MM.1S (cell line): ENCODE results near the gene ATPAF2.

Experiments used
- DNase-seq: peaks from one replicate; pipeline ENCODE4 v3.0.0-alpha.2; 2015
- H2AFZ ChIP-seq: fragments of 300-600 bp; sonication (generic); 2 replicates; pipeline ENCODE4 v1.6.0; 2016; ENCODE audit warnings: antibody characterized with exemption, low read length
- H3F3A ChIP-seq: fragments of 300-600 bp; sonication (generic); 2 replicates; pipeline ENCODE4 v1.6.1; 2016; ENCODE audit warnings: mild to moderate bottlenecking, antibody characterized with exemption, low read length, moderate library complexity, mixed read lengths; ENCODE audit not compliant: insufficient read depth
- H3K27ac ChIP-seq: fragments of 300-600 bp; sonication (generic); 2 replicates; pipeline ENCODE4 v1.5.1; 2016; ENCODE audit warnings: mild to moderate bottlenecking, low read length
- H3K27me3 ChIP-seq: fragments of 300-600 bp; sonication (generic); replicated peaks from 2 replicates; pipeline ENCODE4 v1.6.0; 2016; ENCODE audit warnings: low read length; ENCODE audit not compliant: insufficient read depth
- H3K36me3 ChIP-seq: fragments of 300-600 bp; sonication (generic); replicated peaks from 2 replicates; pipeline ENCODE4 v1.6.1; 2016; ENCODE audit warnings: mild to moderate bottlenecking, low read length, mixed read lengths; ENCODE audit not compliant: insufficient read depth
- H3K4me1 ChIP-seq: fragments of 300-600 bp; sonication (generic); 2 replicates; pipeline ENCODE4 v1.6.1; 2016; ENCODE audit warnings: low read length, mixed read lengths
- H3K4me2 ChIP-seq: fragments of 300-600 bp; sonication (generic); 2 replicates; pipeline ENCODE4 v1.6.0; 2016; ENCODE audit warnings: low read depth, low read length
- H3K4me3 ChIP-seq: fragments of 300-600 bp; sonication (generic); 2 replicates; pipeline ENCODE4 v1.5.1; 2016; ENCODE audit warnings: low read length, mixed read lengths
- H3K79me2 ChIP-seq: fragments of 300-600 bp; sonication (generic); 2 replicates; pipeline ENCODE4 v1.6.1; 2016; ENCODE audit warnings: mixed run types, low read length, mixed read lengths
- H3K9ac ChIP-seq: fragments of 300-600 bp; sonication (generic); 2 replicates; pipeline ENCODE4 v1.6.1; 2016; ENCODE audit warnings: low read length, mixed read lengths
- H3K9me2 ChIP-seq: fragments of 300-600 bp; sonication (generic); replicated peaks from 2 replicates; pipeline ENCODE4 v1.6.1; 2016; ENCODE audit warnings: mild to moderate bottlenecking, low read length, mixed read lengths; ENCODE audit not compliant: insufficient read depth
- H3K9me3 ChIP-seq: fragments of 300-600 bp; sonication (generic); replicated peaks from 2 replicates; pipeline ENCODE4 v1.6.1; 2016; ENCODE audit warnings: mild to moderate bottlenecking, low read length, mixed read lengths; ENCODE audit not compliant: insufficient read depth
- H4K20me1 ChIP-seq: fragments of 300-600 bp; sonication (generic); 2 replicates; pipeline ENCODE4 v1.6.1; 2016; ENCODE audit warnings: mild to moderate bottlenecking, low read length, moderate library complexity, mixed read lengths; ENCODE audit not compliant: insufficient read depth
- CTCF ChIP-seq: fragments of 300-600 bp; sonication (generic); IDR thresholded peaks from 2 replicates; pipeline ENCODE4 v1.5.1; 2016; ENCODE audit warnings: antibody characterized with exemption, low read length, mixed read lengths
- EZH2 ChIP-seq: fragments of 300-600 bp; sonication (generic); optimal IDR thresholded peaks from 2 replicates; pipeline ENCODE3; 2017; ENCODE audit warnings: low read depth, mild to moderate bottlenecking, antibody characterized with exemption, low read length, mixed read lengths
- EZH2phosphoT487 ChIP-seq: fragments of 300-600 bp; sonication (generic); IDR thresholded peaks from 2 replicates; pipeline ENCODE4 v1.6.1; 2018; ENCODE audit warnings: antibody characterized with exemption, low read length

The ATPAF2 gene

GRCh38 chr17:17983776-17984175 lies 55.2 kb downstream of the ATPAF2 start:
- Histone ChIP-seq H3K9me2 (no peaks in the 10 kb centered on the region), H3K4me3 (no peak overlapping the region), H3K4me1 (no peaks in the 10 kb centered on the region), H3F3A (no peaks in the 10 kb centered on the region), H3K27me3 (no peaks in the 10 kb centered on the region), H3K9ac (no peak overlapping the region), H3K9me3 (no peaks in the 10 kb centered on the region), H2AFZ (no peak overlapping the region), H3K36me3 (no peaks in the 10 kb centered on the region), H4K20me1 (no peaks in the 10 kb centered on the region), H3K79me2 (no peaks in the 10 kb centered on the region), H3K27ac (no peak overlapping the region), H3K4me2 (no peak overlapping the region)
- no peak for TF ChIP-seq EZH2
- TF ChIP-seq EZH2phosphoT487: no peak
- no peak for TF ChIP-seq CTCF
- DNase-seq: no peak

- Histone ChIP-seq H4K20me1 (no peaks in the 10 kb centered on the region), H3K4me1 (no peaks in the 10 kb centered on the region), H2AFZ (no peak overlapping the region), H3K27ac (no peak overlapping the region), H3K27me3 (no peaks in the 10 kb centered on the region), H3K9me2 (no peaks in the 10 kb centered on the region), H3K9ac (no peak overlapping the region), H3K79me2 (no peaks in the 10 kb centered on the region), H3K4me3 (no peak overlapping the region), H3K36me3 (no peaks in the 10 kb centered on the region), H3F3A (no peaks in the 10 kb centered on the region), H3K9me3 (no peaks in the 10 kb centered on the region), H3K4me2 (no peak overlapping the region)
- no peak for DNase-seq
- TF ChIP-seq EZH2 (no peak), CTCF (no peak), EZH2phosphoT487 (no peak)
Measured at GRCh38 chr17:17983376-17983775, 55.6 kb downstream of the ATPAF2 start.

GRCh38 chr17:17982801-17983200 lies 56.2 kb downstream of the ATPAF2 start:
- no peak for DNase-seq
- H3K4me2 ChIP-seq: no peak overlapping the region
- H2AFZ ChIP-seq: no peak overlapping the region
- no peaks in the 10 kb centered on the region for H3K36me3 ChIP-seq
- no peak overlapping the region for H3K9ac ChIP-seq
- no peak for TF ChIP-seq EZH2
- TF ChIP-seq CTCF: no peak
- no peak for TF ChIP-seq EZH2phosphoT487
- no peaks in the 10 kb centered on the region for H3F3A ChIP-seq
- no peaks in the 10 kb centered on the region for H3K79me2 ChIP-seq
- H3K4me3 ChIP-seq: no peak overlapping the region
- no peaks in the 10 kb centered on the region for H3K4me1 ChIP-seq
- no peaks in the 10 kb centered on the region for H3K9me3 ChIP-seq
- no peaks in the 10 kb centered on the region for H3K27me3 ChIP-seq
- H3K27ac ChIP-seq: no peak overlapping the region
- H3K9me2 ChIP-seq: no peaks in the 10 kb centered on the region
- no peaks in the 10 kb centered on the region for H4K20me1 ChIP-seq
